Subcutaneous adipose tissue (tissue), 4 donors: ENCODE results near the gene FAM50B. TPM values are rescaled to one million over a fixed set of nuclear protein-coding genes. Genes with fewer than 3 reads are reported as not detected.

Experiments used
- total RNA-seq, 4 donors: library from RNA; depleted of rRNA; stranded (reverse); fragments of >200 nt; gene quantifications; one replicate each; pipeline ENCODE4 v1.1.0, GENCODE V29; 2016
- TF ChIP-seq, protein P1 (sequence below): fragments of 450-650 bp; IDR thresholded peaks from one replicate; pipeline ENCODE4 v1.5.1; 2016; ENCODE audit warnings: low read depth, mild to moderate bottlenecking, control low read depth, antibody characterized with exemption, moderate library complexity

FAM50B gene
- total RNA-seq, 4 donors from 2014 or later, result 4.7 to 18.3 (median 8.3) TPM

DNA sequence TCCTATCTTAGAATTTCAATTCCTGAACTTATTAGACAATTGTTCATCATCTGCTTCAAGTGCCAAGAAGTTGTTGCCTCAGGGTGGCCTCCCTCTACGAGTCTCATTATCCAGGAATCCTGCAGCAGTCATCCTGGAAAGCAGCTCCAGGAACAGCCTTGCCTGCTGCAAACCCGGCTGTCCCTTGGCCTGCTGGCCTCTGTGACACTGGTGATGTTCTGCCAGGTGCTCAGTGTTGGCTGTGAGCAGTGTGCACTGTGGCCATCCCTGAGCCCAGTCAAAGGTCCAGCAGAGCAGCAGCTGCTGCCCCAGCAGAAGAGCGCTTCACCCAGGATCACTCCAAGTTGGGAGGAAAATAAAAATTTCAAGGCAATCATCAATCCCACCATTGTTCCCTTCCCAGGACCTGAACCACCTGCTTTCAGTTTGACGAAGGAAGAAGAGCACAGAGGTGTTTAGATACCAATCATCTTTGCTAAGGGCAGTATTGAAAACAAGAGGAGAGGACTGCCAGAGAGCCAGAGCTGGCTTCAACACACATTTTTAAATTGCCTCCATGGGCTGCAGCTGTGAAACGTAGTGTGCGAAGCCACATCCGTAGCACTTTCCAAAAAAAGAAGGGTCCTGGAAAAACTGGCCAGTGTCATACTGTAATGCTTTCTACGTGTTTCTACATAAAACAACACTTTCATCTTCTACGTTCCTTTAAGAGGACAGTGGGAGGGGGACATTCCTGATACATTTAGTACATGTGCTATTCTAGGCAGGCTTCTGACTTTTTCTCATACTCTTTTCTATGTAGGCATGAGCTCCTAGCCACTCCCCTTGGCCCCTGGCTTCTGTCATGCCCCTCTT lies 7.2 kb upstream of the FAM50B start:
- TF ChIP-seq, protein P1, sequence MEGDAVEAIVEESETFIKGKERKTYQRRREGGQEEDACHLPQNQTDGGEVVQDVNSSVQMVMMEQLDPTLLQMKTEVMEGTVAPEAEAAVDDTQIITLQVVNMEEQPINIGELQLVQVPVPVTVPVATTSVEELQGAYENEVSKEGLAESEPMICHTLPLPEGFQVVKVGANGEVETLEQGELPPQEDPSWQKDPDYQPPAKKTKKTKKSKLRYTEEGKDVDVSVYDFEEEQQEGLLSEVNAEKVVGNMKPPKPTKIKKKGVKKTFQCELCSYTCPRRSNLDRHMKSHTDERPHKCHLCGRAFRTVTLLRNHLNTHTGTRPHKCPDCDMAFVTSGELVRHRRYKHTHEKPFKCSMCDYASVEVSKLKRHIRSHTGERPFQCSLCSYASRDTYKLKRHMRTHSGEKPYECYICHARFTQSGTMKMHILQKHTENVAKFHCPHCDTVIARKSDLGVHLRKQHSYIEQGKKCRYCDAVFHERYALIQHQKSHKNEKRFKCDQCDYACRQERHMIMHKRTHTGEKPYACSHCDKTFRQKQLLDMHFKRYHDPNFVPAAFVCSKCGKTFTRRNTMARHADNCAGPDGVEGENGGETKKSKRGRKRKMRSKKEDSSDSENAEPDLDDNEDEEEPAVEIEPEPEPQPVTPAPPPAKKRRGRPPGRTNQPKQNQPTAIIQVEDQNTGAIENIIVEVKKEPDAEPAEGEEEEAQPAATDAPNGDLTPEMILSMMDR, result no peak

DNA sequence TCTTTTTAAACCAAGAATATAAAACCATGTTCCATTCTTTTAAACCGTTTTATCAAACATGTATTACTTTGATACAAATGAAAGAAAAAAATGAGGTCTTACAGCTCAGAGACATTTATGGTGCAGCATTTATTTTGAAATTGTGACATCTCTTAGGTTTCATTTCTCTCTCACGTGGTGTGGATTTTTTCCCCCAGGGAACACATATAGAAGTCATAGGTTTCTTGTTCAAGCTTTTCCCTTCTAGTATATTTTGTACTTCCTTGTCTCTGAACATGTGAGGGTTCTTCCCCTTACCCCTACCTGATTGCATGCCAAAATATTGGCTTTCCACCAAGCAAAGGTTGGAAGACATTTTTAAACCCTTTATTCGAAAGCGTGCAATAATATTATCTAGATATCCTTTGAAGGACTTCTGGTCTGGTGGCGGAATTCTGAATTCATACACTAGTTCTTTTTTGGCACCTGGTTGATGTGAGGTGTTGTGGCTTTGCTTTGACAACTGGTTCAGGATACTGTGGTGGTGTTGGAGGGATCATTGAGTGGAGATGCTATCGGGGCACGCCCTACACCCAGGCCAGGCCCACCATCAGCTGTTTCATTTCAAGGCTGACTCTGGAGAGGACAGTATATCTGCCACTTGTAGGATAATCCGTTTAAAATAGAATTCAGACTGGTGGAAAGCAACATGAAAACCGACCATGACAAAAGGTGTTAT lies 5.6 kb upstream of the FAM50B start:
- TF ChIP-seq, protein P1, result no peak

DNA sequence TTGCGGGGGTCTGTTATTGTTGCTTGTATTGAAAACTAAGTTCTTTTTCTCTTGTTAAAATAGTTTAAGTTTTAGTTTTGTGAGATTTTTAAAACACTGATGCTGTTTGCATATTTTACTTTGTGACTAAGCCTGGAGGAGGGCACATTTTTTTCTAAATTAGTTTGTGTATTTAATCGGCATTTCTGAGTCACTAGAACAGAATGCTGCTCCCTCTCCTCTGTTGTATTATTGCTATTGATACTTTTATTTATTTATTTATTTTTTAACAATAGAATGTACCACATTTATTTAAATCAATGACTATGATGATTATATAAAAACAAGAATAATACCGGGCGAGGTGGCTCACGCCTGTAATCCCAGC lies 5.1 kb upstream of the FAM50B start:
- TF ChIP-seq, protein P1, result no peak

DNA sequence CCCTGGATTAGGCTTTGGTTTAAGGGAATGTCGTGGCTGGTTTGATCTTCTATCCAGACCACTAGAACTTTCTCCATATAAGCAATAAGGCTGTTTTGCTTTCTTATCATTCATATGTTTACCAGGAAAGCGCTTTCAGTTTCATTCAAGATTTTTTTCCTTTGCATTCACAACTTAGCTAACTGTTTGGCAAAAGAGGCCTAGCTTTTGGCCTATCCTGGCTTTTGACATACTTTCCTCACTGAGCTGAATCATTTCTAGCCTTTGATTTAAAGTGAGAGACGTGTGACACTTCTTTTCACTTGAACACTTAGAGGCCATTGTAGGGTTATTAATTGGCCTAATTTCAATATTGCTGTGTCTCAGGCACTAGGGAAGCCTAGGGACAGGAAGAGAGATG lies 1.7 kb upstream of the FAM50B start:
- TF ChIP-seq, protein P1, result no peak

DNA sequence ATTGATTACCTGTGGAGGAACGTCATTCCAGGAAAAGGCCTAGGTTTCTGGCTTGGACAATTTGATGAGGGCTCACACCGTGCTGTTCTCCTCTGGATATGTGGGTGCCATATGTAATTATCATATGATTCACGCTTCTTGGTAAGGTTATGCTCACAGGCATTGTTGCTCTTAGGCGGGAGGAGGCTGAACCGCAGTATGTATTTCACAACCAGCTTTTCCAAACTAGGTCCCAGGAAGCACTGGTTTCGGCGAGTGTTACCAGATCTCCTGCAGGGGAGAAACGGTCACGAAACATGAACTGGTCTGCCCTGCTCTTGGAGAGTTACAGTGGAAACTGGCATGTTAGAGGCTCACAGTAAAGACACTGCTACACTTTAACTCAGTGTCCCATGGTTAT lies 793 bp upstream of the FAM50B start:
- TF ChIP-seq, protein P1, result no peak

DNA sequence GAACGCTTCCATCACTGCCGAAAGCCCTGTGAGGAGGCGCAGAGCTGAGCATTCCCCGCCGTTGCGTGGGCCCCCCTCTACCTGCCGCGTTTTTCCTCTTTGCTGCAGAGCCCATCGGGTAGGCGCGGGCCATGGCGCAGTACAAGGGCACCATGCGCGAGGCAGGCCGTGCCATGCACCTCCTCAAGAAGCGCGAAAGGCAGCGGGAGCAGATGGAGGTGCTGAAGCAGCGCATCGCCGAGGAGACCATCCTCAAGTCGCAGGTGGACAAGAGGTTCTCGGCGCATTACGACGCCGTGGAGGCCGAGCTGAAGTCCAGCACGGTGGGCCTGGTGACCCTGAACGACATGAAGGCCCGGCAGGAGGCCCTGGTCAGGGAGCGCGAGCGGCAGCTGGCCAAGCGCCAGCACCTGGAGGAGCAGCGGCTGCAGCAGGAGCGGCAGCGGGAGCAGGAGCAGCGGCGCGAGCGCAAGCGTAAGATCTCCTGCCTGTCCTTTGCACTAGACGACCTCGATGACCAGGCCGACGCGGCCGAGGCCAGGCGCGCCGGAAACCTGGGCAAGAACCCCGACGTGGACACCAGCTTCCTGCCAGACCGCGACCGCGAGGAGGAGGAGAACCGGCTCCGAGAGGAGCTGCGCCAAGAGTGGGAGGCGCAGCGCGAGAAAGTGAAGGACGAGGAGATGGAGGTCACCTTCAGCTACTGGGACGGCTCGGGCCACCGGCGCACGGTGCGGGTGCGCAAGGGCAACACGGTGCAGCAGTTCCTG lies 693 bp downstream of the FAM50B start:
- TF ChIP-seq, protein P1, result no peak
